ENCODE results near the gene CFAP68.
A peak's percentile ranks its signal among the peaks of the same experiment; 100 is the strongest.
"Not testable (repeated sequence)": the region's sequence is repeated elsewhere in the genome, so short reads cannot be mapped to it uniquely, and the experiment has no call there.

The CFAP68 gene

DNA sequence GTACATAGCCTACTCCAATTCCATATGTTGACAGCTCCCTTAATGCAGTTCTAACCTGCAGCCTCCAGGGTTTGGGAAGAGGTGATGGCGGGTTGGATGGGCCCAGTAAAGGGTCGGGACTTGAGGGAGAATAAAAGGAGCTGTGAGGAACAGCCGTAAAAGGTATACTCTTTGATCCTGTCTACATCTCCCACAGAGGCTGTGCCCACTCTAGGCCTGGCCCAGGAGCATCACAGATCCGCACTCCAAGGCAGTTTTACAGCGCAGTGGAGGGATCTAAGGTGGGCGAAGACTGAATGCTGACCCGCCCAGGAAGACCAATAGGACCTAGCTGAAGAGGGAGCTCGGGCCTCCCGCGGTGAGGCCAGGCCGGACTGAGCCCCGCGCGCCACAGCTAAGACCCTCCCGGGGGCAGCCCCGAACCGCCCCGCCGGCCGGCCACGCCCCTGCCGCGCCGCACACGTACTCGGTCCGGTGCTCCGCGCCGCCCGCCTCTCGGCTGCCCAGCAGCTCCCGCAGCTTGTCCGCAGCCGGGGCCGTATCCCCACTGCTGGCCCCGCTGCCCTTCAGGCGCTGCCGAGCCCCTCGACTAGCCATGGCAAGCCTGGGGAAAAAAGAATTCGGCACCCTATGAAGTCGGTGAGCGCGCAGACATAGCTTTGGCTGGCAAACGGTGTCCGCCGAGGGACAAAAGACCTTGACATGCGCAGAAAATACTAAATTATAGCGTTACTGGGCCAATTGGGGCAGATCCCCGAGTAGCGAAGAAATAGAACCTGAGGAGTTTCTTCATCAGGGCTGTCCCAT is 8.3 kb upstream of the CFAP68 start, which contains the start of gene ALG9:
Gene ALG9 (minus strand): TSS at position 696 of the 807 bp plus-strand sequence. CDS start 99 bp downstream, at position 597.
- DNase-seq, result peak; percentile 94

DNA sequence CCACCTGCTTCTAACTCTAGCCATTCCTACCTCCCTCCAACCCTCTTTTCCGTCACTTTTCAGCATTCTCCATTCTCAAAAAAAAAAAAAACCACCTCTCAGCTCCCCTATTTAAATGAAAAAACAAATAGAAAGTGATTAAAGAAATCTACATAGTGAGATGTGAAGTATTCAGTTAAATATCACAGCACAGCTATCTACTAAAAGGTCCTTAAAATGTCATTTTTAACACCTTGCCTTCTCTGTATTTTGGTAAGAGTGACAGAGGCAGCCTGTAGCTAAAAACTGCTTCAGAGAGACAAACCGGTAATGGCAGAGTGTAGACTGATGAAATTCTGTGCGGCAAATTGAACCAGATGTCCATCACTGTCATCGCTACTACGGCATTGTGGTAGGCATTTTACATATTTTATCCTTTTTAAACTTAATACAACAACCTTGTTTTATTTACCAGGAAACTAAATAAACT is 7.6 kb upstream of the CFAP68 start:
- DNase-seq, result no peak

DNA sequence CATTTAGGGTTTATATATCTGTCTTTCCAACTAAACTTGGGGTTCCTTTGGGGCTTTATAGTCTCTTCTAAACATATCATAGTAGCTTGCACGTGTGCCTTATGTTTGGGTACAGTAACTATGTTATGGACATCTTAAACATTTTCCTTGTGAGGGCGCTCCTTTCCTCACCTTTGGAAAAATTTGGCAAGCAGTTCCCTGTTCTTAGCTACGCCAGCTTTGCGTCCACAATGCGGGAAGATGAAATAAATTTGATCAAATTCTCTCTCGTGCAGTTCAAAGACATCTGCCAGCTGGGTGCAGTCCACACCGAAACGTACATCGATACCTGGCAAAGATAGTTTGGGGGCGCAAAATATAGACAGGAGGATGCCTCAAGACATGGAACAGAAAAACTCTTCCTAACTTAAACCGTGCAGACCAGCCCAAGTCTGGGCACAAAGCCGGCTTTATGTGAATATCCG is 924 bp upstream of the CFAP68 start:
- no peak for DNase-seq

DNA sequence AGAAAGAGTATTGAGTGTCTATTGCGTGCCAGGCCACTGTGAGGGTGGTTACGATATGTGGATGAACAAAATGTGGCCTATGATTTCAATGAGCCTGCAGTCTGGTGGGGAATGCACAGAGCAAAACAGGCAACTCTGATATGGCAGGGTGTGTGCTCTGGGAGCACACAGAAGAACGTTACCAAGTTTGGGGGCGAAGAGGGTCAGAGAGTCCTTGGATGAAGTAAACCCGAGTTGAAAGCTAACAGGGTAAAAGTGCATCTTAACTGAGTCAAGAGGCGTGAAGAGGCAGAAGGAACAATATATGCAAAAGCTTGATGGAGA is 258 bp downstream of the CFAP68 start:
- DNase-seq, result no peak

DNA sequence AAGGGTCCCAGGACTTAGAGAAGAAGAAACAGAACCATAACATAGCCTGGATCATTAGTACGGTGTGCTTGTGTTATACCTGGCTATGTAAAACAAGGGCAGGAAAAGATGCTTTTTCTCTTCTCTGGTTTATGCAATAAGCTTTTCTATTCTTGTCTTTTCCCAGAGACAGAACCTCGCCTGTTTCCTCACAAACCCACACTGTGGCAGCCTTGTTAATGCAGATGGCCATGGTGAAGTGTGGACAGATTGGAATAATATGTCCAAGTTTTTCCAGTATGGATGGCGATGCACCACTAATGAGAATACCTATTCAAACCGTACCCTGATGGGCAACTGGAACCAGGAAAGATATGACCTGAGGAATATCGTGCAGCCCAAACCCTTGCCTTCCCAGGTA is 2.9 kb downstream of the CFAP68 start:
- DNase-seq, result no peak

DNA sequence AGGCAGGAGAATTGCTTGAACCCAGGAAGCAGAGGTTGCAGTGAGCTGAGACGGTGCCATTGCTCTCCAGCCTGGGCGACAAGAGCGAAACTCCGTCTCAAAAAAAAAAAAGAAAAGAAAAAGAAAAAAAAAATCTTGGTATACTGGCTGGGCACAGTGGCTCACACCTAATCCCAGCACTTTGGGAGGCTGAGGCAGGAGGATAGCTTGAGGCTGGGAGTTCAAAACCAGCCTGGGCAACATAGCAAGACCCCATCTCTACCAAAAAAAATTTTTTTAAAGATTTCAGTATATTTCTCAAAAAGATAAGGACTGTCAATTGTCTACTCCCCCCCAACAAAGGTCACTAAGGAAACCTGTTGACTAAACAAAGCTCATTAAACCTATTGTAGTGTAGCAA is 5.7 kb downstream of the CFAP68 start:
- DNase-seq, result not testable (repeated sequence)

DNA sequence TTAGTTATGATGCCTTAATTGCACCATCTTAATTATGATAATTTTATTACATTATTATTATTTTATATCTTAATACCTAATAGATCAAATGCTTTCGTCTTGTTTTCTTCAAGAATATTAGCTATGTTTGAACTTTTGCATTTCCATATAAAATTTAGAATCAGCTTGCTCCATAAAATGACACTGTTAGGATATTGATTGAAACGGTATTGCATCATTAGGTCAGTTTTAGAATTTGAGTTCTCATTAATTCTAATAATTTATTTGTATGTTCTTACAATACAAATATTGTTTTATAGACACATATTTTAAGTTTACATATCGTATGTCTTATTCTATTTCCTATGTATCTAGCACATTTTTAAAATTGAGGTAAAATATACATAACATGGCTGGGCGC is 6.7 kb downstream of the CFAP68 start:
- no peak for DNase-seq

DNA sequence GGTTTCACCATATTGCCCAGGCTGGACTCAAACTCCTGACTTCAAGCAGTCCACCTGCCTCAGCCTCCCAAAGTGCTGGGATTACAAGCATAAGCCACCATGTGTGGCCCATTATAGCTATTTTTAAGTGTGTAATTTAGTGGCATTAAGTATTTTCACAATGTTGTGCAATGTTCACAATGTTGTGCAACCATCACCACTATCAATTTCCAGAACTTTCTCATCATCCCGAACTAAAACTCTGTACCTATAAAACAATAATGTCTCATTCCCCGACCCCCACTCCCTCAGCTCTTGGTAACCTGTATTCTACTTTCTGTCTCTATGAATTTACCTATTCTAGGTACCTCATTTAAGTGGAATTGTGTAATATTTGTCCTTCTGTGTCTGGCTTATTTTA is 7.5 kb downstream of the CFAP68 start:
- DNase-seq, result no peak

DNA sequence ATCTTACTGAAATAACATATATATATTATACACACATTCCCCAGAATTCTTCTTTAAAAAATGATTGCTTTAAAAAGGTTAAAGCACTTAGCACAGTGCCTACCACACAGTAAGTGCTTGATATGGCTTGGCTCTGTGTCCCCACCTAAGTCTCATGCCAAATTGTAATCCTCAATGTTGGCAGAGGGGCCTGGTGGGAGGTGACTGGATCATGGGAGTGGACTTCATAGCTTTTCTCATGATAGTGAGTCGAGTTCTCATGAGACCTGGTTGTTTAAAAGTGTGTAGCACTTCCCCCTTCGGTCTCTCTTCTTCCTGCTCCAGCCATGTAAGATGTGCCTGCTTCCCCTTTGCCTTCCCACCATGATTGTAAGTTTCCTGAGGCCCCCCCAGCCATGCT is 26.1 kb downstream of the CFAP68 start:
- DNase-seq, result no peak

DNA sequence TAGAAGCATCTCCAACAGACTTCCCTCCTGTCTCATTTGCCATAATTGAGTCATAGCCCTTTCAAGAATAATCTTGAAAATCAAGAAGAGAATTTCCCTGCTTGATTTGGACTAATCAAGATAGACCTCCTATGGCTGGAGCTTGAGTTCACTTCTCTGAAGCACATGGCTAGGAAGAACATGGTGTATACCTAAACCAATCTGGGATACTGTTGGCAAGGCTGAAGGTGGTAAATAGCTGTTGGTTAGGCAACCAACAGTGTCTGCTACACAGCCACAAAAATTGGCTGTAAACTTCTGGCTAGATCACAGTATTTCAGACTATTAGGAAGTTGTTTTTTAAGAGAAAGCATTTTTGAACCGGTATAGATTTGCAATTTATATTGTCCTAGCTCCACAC is 27.3 kb downstream of the CFAP68 start:
- DNase-seq, result no peak

DNA sequence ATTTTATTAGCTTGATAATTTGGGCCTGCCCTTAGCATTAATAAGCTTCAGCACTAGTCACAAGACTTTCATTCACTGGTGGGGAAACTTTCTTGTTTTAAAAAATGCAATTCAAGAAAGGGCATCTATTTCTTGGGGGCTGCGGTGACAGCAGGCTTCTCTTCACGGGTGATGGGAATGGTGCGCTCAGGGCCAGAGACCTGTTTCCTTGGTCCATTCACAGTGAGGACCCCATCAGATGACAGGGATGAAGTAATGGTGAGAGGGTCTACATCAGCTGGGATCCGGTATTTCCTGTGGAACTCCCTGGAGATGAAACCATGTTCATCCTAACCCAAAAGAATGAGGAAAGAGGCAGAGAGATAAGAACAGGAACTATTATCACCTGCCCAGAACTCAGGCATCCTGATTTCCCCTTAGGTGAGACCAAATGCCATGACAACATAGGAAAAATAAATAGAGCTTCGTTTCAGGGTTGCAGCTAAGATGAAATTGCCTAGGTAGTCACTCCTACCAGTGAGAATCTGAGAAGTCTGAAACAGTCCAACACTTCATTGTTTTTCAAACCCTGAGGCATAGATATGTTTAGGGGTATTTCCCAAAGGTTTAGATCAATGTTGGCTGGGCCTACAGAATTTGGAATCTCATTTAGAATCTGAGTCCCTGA is 29.4 kb downstream of the CFAP68 start:
- DNase-seq, result no peak

DNA sequence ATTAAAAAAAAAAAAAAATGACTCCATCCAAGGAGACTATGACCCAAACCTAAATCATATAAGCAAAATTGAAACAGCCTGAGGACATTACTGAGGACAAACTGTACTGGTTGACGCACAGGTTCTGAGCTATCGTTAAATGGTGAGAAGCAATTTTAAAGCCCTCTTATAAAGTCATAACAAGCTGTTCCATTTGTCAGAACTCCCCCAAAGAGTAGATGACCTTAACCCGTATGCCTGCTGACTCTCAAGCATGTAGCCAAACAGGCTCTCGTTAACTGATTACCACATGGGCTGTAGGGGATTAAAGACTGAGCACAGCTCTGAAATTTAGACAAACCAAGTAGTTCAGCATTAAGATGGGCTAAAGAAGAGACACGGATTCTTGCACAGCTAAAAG is 30.0 kb downstream of the CFAP68 start:
- DNase-seq, result no peak

DNA sequence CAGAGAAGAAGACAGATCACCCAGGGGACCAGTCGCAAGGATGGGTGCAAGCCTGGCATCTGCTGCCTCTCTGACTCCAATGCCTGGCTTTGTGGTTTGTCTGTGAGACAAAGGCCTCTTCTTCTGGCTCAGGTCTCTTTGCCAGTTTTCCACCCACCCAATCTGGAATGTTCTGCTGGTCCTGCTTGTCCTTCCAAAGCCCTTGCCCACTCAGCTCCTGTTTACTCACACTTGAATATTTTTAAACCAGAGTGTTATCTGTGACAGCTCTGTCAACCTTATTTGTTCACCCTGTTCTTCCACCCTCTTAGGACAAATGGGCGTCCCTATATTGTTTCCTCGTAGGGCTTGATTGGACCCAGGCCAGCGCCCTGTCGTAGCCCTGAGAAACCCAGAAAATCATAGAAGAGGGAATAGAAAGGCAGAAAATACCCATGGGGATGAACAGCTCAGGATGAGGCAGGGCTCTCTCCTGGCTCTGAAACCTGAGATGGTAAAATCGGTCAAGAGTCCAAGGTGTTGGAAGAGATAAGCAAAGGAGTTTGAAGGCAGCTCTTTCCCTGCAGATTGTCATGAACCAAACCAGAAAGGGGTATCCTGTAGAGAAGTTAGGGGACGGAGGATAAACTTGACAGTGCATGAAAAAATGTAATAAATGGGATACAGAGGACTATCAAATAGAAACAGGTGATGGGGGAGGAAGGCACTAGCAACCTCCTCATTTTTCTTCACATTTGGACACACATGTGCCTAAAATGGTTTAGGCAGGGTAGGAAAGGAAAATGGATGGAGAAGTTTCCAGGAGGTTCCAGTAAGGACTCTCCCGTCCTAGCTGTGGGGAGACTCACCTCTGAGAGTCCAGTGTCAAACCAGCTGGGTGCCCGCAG is 31.6 kb downstream of the CFAP68 start:
- no peak for DNase-seq

DNA sequence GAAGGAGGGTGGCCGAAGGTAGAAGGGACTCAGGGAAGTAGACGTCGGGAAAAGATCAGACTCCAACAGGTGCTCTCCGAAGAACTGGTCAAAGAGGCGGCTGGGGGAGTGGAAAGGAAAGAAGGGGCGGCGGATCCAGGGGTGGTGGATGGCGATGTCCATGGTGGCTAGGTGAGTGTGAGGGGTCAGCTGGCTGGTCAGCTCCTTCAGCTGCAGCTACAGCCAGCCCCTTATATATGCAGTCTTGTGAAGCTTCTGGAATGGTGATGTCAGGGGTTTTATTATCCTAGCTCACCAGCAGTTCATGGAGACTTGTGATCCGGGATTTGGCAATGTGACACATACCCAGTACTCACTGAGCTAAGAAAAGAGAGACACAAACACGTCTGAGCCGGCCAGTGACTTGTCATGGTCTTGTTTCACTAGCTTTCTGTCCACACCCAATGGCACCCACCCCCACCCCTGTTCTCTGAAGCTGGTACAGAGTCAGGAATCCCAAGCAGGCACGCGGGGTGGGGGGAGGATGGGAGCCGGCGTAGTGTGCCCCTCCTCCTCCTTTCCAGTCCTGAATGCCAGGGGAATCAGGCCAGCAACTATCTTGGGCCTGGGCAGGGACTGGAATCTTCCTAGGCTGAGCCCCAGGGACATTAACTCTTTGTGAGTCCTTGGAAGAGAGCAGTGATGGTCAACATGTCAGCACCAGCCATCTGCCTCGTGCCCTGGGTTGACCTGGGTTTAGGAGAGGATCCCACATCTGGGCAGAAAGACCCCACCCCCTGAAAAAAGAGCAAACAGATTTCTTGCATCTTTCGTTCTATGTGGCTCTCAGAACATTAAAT is 32.4 kb downstream of the CFAP68 start, which contains the start of gene CRYAB:
Gene CRYAB (minus strand): TSS at position 208 of the 839 bp plus-strand sequence. CDS start 46 bp downstream, at position 162.
- no peak for DNase-seq

DNA sequence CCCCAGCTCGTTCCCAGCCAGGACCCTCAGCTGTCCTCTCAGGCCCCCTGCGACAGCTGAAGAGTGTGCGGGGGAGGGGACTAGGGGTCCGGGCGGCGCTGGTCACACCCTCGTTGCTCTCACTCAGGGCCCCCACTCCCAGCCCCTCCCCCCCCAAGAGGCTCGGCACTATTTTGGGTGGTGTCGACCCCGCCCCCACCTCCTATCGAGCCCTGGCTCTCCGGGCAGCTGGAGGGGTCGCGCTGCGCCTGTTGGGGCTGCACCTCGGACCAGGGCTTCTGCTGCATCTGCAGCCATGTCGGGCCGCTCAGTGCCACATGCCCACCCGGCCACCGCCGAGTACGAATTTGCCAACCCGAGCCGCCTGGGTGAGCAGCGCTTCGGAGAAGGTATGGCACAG is 33.2 kb downstream of the CFAP68 start, which contains the start of gene HSPB2:
Gene HSPB2 (plus strand): TSS at position 200 of the 400 bp plus-strand sequence. CDS start 96 bp downstream, at position 296.
- no peak for DNase-seq

DNA sequence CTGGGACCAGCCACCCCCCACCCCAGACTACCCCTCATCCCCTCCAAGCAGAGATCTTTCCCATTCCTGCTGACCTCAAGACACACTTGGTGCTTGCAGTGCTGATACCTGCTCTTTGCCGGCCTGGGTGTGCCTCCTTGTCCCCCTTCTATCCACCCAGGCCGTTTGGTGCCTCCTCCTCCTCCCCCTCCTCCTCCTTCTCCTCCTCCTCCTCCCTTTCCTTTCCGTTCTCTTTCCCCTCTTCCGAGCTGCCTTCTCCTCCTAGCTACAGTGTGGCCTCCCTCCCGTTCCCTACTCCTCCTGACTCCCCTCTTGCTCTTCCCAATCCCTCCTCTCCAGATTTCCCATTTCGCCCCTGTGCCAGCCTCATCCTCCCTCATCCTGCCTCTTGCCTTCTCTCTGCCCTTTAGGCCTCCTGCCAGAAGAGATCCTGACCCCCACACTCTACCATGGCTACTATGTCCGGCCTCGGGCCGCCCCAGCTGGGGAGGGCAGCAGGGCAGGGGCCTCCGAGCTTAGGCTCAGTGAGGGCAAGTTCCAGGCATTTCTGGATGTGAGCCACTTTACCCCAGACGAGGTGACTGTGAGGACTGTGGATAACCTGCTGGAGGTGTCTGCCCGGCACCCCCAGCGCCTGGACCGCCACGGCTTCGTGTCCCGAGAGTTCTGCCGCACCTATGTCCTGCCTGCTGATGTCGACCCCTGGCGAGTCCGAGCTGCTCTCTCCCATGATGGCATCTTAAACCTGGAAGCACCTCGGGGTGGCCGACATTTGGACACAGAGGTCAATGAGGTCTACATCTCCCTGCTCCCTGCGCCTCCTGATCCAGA is 33.9 kb downstream of the CFAP68 start:
- DNase-seq, result no peak

DNA sequence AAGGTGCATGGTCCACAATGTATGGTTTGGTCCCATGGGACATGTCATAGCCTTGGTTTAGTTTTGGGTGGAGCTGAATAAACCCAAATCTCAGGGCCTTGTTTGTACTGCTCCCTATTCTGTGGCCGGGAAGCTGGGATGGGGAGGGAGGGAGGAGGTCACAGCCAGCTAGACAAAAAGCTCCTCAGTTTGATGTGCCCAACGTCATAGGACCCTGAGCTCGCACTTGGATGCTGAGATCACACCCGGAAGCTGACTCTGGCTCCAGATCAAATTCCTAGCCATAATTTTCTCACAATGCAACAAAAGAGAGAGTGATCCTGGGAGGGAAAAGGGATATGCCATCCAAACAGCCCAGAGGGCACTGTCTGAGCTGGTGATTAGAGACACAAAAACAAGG is 34.7 kb downstream of the CFAP68 start:
- no peak for DNase-seq

DNA sequence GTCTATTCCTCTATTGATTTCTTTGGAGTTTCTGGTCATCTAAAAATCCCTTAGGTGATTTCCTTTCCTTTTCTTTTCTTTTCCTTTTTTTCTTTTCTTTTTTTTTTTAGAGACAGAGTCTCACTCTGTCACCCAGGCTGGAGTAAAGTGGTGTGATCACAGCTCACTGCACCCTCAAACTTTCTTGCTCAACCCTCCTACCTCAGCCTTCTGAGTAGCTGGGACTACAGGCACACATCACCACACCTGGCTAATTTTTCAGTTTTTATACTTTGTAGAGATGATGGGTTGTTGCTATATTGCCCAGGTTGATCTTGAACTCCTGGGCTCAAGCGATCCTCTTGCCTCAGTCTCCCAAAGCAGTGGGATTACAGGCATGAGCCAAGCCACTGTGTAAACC is 37.4 kb downstream of the CFAP68 start:
- DNase-seq, result no peak

DNA sequence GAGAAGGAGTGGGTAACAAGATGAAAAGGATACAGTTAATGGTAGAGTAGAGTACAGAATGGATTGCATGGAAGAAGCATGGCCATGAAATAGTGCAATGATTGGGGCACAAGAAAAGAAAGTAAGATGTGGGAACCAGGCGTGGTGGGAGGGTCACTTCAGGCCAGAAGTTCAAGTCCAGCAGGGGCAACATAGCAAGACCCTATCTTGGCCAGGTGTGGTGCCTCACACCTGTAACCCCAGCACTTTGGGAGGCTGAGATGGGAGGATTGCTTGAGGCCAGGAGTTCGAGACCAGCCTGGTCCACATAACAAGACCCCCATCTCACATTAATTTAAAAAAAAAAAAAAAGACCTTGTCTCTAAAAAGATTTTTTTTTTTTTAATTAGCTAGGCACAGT is 38.0 kb downstream of the CFAP68 start:
- DNase-seq, result no peak

DNA sequence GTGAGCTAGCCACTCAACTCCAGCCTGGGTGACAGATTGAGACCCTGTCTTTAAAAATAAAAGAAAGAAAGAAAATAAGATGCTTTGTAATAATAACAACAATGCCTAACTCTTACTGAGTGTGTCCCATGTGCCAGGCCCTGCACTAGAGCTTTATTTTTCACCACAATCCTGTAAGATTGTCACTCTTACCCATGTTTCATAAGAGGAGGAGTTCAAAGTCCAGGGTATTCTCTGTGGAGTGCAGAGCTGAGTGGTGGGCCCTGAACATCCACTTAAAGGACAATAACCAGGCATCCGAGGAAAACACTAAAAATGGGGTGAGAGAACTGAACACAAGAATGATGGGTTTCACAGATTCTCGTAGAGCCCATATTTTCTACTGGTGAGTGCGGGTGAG is 38.4 kb downstream of the CFAP68 start:
- DNase-seq, result no peak

All from activated T-cell treated with anti-CD3 and anti-CD28 coated beads, Interleukin-2, amount 50 U/mL, for 48 hours (primary cell).